SJCRH30 (cell line): ENCODE data around the gene NMBR. TPM values are rescaled to one million over a fixed set of nuclear protein-coding genes. Genes with fewer than 3 reads are reported as not detected.
"Not testable (repeated sequence)": the region's sequence is repeated elsewhere in the genome, so short reads cannot be mapped to it uniquely, and the experiment has no call there.

ENCODE experiments used
- DNase-seq, 2 experiments: peaks; one replicate each; pipeline ENCODE4 v3.0.0-alpha.2; 2015 to 2020
- H3K27ac ChIP-seq: fragments of 250-450 bp; sonication (Bioruptor Pico); 2 replicates; pipeline ENCODE4 v1.5.1; 2020; ENCODE audit warnings: mild to moderate bottlenecking, moderate library complexity
- H3K27me3 ChIP-seq: fragments of 250-450 bp; sonication (Bioruptor Pico); 2 replicates; pipeline ENCODE4 v1.5.1; 2020; ENCODE audit warnings: mild to moderate bottlenecking, moderate library complexity
- H3K36me3 ChIP-seq: fragments of 250-450 bp; sonication (Bioruptor Pico); 2 replicates; pipeline ENCODE4 v1.5.1; 2020; ENCODE audit warnings: mild to moderate bottlenecking, moderate library complexity
- H3K4me1 ChIP-seq: fragments of 250-450 bp; sonication (Bioruptor Pico); 2 replicates; pipeline ENCODE4 v1.5.1; 2020; ENCODE audit warnings: mild to moderate bottlenecking, moderate library complexity
- H3K4me3 ChIP-seq: fragments of 250-450 bp; sonication (Bioruptor Pico); 2 replicates; pipeline ENCODE4 v1.5.1; 2020; ENCODE audit warnings: mild to moderate bottlenecking, moderate library complexity
- H3K9me3 ChIP-seq: fragments of 250-450 bp; sonication (Bioruptor Pico); replicated peaks from 2 replicates; pipeline ENCODE4 v1.5.1; 2020; ENCODE audit warnings: mild to moderate bottlenecking, moderate library complexity
- total RNA-seq: library from RNA; depleted of rRNA; stranded (reverse); fragments of >200 nt; shearing (Covaris generic); gene quantifications from 2 replicates; pipeline ENCODE4 v1.2.3, GENCODE V29; 2014

The NMBR gene
- total RNA-seq, 1 experiment from 2014 or later = 0.16 TPM

- Histone ChIP-seq H3K27ac (no peak overlapping the region), H3K4me3 (no peak overlapping the region), H3K36me3 (no peaks in the 10 kb centered on the region), H3K27me3 (no peaks in the 10 kb centered on the region), H3K9me3 (no peaks in the 10 kb centered on the region), H3K4me1 (no peaks in the 10 kb centered on the region)
- DNase-seq = no peak
Observed at GRCh38 chr6:142118925-142119324, 28.0 kb downstream of the NMBR start.

- Histone ChIP-seq H3K36me3 (no peaks in the 10 kb centered on the region), H3K27ac (no peak overlapping the region), H3K27me3 (no peaks in the 10 kb centered on the region), H3K4me1 (no peaks in the 10 kb centered on the region), H3K9me3 (no peaks in the 10 kb centered on the region), H3K4me3 (no peak overlapping the region)
- no peak for DNase-seq
Observed at GRCh38 chr6:142118328-142118727, 28.6 kb downstream of the NMBR start.

- Histone ChIP-seq H3K4me3 (no peak overlapping the region), H3K27me3 (no peaks in the 10 kb centered on the region), H3K27ac (no peak overlapping the region), H3K36me3 (no peaks in the 10 kb centered on the region), H3K4me1 (no peaks in the 10 kb centered on the region), H3K9me3 (no peaks in the 10 kb centered on the region)
- no peak for DNase-seq
Observed at GRCh38 chr6:142117366-142117765, 29.6 kb downstream of the NMBR start.

GRCh38 chr6:142112451-142113061 lies 34.4 kb downstream of the NMBR start:
- Histone ChIP-seq H3K27me3 (no peaks in the 10 kb centered on the region), H3K27ac (no peak overlapping the region), H3K36me3 (no peaks in the 10 kb centered on the region), H3K9me3 (no peaks in the 10 kb centered on the region), H3K4me1 (no peaks in the 10 kb centered on the region), H3K4me3 (no peak overlapping the region)
- DNase-seq = peak; percentile 67 to 80

- not testable (repeated sequence) for H3K4me1 ChIP-seq, H3K27me3 ChIP-seq, H3K4me3 ChIP-seq, H3K9me3 ChIP-seq, DNase-seq, H3K36me3 ChIP-seq, H3K27ac ChIP-seq
Observed at GRCh38 chr6:142110820-142111219, 36.1 kb downstream of the NMBR start.

- not testable (repeated sequence) for H3K36me3 ChIP-seq, H3K4me3 ChIP-seq, H3K9me3 ChIP-seq, H3K27ac ChIP-seq, H3K4me1 ChIP-seq, DNase-seq, H3K27me3 ChIP-seq
Observed at GRCh38 chr6:142104820-142105219, 42.1 kb downstream of the NMBR start.

- DNase-seq = peak in 1 of 2 experiments; percentile 13
Observed at GRCh38 chr6:142088858-142089216, 58.1 kb downstream of the NMBR start.

GRCh38 chr6:142087950-142088857 lies 58.7 kb downstream of the NMBR start:
- no peaks in the 10 kb centered on the region for H3K27me3 ChIP-seq
- no peak overlapping the region for H3K4me3 ChIP-seq
- H3K9me3 ChIP-seq = no peaks in the 10 kb centered on the region
- H3K4me1 ChIP-seq = no peaks in the 10 kb centered on the region
- DNase-seq = no peak
- no peaks in the 10 kb centered on the region for H3K36me3 ChIP-seq
- H3K27ac ChIP-seq = no peak overlapping the region

More at GRCh38 chr6:142088858-142089216, 58.1 kb downstream of the NMBR start:
- Histone ChIP-seq H3K27me3 (no peaks in the 10 kb centered on the region), H3K27ac (no peak overlapping the region), H3K36me3 (no peaks in the 10 kb centered on the region), H3K4me3 (no peak overlapping the region), H3K9me3 (no peaks in the 10 kb centered on the region), H3K4me1 (no peaks in the 10 kb centered on the region)

GRCh38 chr6:142079130-142079529 lies 67.8 kb downstream of the NMBR start:
- no peak overlapping the region for H3K4me3 ChIP-seq
- no peaks in the 10 kb centered on the region for H3K9me3 ChIP-seq
- no peaks in the 10 kb centered on the region for H3K27me3 ChIP-seq
- no peak overlapping the region for H3K27ac ChIP-seq
- H3K36me3 ChIP-seq = no peaks in the 10 kb centered on the region
- DNase-seq = no peak
- no peaks in the 10 kb centered on the region for H3K4me1 ChIP-seq

- DNase-seq = no peak
- H3K9me3 ChIP-seq = no peaks in the 10 kb centered on the region
- H3K4me1 ChIP-seq = no peaks in the 10 kb centered on the region
- H3K27ac ChIP-seq = no peak overlapping the region
- no peaks in the 10 kb centered on the region for H3K27me3 ChIP-seq
- no peaks in the 10 kb centered on the region for H3K36me3 ChIP-seq
- no peak overlapping the region for H3K4me3 ChIP-seq
Observed at GRCh38 chr6:142075516-142076101, 71.3 kb downstream of the NMBR start.

GRCh38 chr6:142074516-142074915 lies 72.4 kb downstream of the NMBR start:
- Histone ChIP-seq H3K4me1 (no peaks in the 10 kb centered on the region), H3K9me3 (no peaks in the 10 kb centered on the region), H3K36me3 (no peaks in the 10 kb centered on the region), H3K27me3 (no peaks in the 10 kb centered on the region), H3K27ac (no peak overlapping the region), H3K4me3 (no peak overlapping the region)
- DNase-seq = no peak

GRCh38 chr6:142071981-142072380 lies 74.9 kb downstream of the NMBR start:
- Histone ChIP-seq H3K27ac (no peak overlapping the region), H3K4me3 (no peak overlapping the region), H3K36me3 (no peaks in the 10 kb centered on the region), H3K4me1 (no peaks in the 10 kb centered on the region), H3K27me3 (no peaks in the 10 kb centered on the region), H3K9me3 (no peaks in the 10 kb centered on the region)
- DNase-seq = peak in 1 of 2 experiments; percentile 23

GRCh38 chr6:142068416-142068815 lies 78.5 kb downstream of the NMBR start:
- Histone ChIP-seq H3K9me3 (no peaks in the 10 kb centered on the region), H3K4me1 (no peaks in the 10 kb centered on the region), H3K4me3 (no peak overlapping the region), H3K36me3 (no peaks in the 10 kb centered on the region), H3K27me3 (no peaks in the 10 kb centered on the region; the same call in 1 of the 2 replicates), H3K27ac (no peak overlapping the region)
- DNase-seq = no peak

- not testable (repeated sequence) for DNase-seq, H3K27ac ChIP-seq, H3K27me3 ChIP-seq, H3K4me1 ChIP-seq, H3K9me3 ChIP-seq, H3K4me3 ChIP-seq, H3K36me3 ChIP-seq
Observed at GRCh38 chr6:142062861-142063260, 84.1 kb downstream of the NMBR start.

GRCh38 chr6:142058551-142059290 lies 88.2 kb downstream of the NMBR start:
- Histone ChIP-seq H3K36me3 (no peaks in the 10 kb centered on the region), H3K27ac (no peak overlapping the region), H3K9me3 (no peaks in the 10 kb centered on the region), H3K27me3 (no peaks in the 10 kb centered on the region), H3K4me3 (no peak overlapping the region), H3K4me1 (no peaks in the 10 kb centered on the region)
- no peak for DNase-seq
